ENCODE results near the gene RAP1GDS1.
"Not testable (repeated sequence)": the region's sequence is repeated elsewhere in the genome, so short reads cannot be mapped to it uniquely, and the experiment has no call there.

The RAP1GDS1 gene

DNA sequence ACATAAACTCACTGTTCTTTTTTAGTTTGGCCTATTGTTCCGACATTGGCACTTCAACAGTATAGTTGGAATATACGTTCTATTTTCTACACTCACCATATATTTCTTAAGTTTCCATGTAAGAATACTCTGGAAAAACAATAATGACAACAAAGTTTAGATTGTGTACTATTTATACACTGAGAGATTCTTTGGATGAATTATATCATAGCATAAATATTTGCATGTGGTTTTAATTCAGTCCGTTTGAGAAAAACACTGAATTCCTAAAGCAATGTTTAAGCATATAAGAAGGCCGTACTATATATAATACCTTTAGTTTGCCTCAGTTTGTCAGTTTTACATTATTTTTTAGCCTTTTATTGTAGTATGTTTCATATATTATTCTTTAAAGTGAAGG is 82.4 kb downstream of the RAP1GDS1 start:
- in situ Hi-C loops (cut with MboI; ENCODE audit: low sequenced_read_pairs), result no loop called here

DNA sequence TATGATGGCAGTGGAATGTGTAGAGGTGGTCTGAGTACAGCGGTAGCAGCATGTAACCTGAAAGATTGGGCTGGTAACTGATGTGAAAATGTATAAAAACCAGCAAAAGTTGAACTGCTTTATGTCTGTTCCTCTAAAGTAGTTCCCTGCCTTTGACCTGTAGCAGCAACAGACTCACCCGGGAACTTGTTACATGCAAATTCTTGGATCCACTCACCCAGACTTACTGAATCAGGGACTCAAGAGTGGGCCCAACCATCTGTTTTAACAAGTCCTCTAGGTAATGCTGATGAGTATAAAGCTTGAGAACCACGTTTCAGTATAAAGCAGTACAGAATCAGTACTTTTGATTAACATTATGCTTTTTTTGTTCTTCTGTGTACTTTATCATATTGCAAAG is 84.7 kb downstream of the RAP1GDS1 start:
- in situ Hi-C loops (cut with MboI; ENCODE audit: low sequenced_read_pairs), result no loop called here

DNA sequence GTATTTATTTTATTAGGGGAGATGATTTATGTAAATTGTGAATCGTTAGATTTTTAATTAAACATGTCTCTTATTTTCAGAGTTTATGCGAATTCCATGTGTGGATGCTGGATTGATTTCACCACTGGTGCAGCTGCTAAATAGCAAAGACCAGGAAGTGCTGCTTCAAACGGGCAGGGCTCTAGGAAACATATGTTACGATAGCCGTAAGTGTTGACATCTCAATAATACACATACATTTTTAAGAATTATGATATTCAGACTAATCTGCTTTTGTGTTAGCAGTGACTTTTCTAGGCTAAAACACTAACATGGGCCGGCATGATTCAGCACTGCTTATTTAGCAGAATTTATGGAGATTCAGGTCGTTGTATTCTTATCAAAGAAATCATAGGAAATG is 91.2 kb downstream of the RAP1GDS1 start:
- in situ Hi-C loops (cut with MboI; ENCODE audit: low sequenced_read_pairs), result no loop called here

DNA sequence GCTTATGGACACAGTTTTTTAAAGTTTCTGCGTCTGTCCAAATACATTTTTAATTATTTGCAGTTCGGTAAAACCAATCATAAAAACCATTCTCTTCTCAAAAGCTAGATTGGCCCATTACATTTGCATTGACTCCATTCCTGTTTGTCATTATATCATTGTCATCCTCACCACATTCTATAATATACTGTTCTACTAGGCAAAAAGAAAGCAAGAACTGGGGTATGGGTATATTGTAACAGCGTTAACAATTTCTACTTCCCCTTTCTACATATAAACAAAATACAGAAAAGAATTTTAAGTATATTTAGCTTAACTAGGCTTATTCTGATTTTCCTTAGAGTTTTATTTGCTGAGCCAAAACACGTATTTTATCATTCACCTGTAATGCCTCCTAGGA is 91.8 kb downstream of the RAP1GDS1 start:
- in situ Hi-C loops (cut with MboI; ENCODE audit: low sequenced_read_pairs), result no loop called here

DNA sequence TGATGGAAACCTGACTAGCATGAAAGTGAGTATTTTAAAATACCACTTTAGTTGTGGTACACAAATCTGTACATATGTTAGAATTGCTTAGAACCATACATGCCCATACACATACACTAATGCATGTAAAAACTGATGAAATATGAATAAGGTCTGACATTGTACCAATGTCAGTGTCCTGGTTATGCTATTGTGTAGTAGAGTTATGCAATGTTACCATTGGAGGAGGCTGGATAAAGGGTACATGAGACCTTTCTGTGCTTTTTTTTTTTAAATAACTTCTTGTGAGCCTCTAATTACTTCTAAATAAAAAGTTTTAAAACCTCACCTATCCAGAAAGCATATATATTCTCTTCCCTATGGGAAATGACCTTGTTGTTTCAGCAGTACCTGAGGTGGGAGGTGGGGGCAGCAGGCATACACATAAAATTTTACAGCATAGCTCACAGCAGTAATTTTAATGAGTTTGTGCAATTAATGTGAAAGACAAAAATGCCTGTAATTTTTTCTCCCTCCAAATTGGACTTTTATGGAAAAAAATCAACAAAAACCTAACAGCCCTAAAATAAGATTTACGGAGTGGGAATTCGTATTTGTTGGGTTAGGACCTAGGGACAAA is 97.6 kb downstream of the RAP1GDS1 start:
- in situ Hi-C loops (cut with MboI; ENCODE audit: low sequenced_read_pairs), result no loop called here

DNA sequence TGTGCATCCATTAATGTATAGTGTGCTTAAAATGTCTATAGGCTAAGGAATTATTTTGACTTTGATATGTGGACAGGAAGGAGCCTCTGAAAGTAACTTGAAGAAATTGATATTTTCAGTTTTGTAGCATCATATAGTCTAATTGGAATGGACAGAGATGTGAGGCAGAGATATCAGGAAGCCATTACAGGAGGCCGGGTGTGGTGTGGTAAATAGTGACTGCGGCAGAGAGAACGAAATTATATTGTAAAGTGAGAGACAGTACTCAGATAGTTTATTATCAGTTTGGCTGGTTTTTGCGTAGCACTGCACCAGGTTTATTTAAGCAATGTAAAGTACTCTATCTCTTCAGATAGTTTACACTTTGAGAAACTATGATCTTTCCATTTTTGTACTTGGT is 98.5 kb downstream of the RAP1GDS1 start:
- in situ Hi-C loops (cut with MboI; ENCODE audit: low sequenced_read_pairs), result no loop called here

DNA sequence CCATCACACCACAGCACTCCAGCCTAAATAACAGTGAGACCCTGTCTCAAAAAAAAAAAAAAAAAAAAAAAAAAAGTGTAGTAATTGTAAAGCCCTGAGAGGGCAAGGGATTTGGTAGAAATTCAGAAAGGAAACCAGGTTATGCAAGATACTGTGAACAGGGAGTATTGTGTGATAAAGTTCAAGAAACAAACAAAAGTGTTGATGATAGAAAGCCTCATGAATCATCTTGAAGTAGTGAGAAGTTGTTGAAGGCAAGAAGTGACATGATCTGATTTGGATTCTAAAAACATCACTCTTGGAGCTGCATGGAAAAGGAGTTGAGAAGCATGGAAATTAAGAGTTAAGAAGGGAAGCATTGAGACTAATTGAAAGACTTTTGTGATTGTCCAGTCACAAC is 102.2 kb downstream of the RAP1GDS1 start:
- in situ Hi-C loops (cut with MboI; ENCODE audit: low sequenced_read_pairs), result no loop called here

- in situ Hi-C loops (cut with MboI; ENCODE audit: low sequenced_read_pairs), result not testable (repeated sequence)
These were observed 105.1 kb downstream of the RAP1GDS1 start for GRCh38 chr4:98366275-98366674.

- in situ Hi-C loops (cut with MboI; ENCODE audit: low sequenced_read_pairs), result not testable (repeated sequence)
These were observed 106.8 kb downstream of the RAP1GDS1 start for GRCh38 chr4:98368000-98368399.

GRCh38 chr4:98369322-98369721 is 108.1 kb downstream of the RAP1GDS1 start:
- in situ Hi-C loops (cut with MboI; ENCODE audit: low sequenced_read_pairs), result no loop called here

- in situ Hi-C loops (cut with MboI; ENCODE audit: low sequenced_read_pairs), result no loop called here
These were observed 113.5 kb downstream of the RAP1GDS1 start for GRCh38 chr4:98374643-98375042.

GRCh38 chr4:98377559-98377958 is 116.4 kb downstream of the RAP1GDS1 start:
- in situ Hi-C loops (cut with MboI; ENCODE audit: low sequenced_read_pairs), result no loop called here

DNA sequence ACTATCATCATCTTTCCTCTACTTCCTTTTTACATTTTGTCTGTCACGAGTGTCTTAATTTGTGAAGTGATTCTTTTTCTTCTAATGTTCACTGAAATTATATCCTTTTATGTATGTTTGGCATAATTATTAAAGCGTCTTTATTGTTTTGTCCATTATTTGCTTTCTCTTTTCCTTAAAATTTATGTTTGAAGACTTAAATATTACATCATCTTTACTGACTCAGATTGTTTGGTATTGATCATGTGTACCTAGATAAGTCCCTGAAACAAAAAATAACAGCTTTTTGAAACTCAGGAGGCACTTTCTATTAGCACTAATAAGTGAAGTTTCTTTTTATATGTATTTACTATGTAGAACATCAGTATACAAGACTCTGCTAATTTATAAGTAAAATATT is 120.1 kb downstream of the RAP1GDS1 start:
- in situ Hi-C loops (cut with MboI; ENCODE audit: low sequenced_read_pairs), result no loop called here

DNA sequence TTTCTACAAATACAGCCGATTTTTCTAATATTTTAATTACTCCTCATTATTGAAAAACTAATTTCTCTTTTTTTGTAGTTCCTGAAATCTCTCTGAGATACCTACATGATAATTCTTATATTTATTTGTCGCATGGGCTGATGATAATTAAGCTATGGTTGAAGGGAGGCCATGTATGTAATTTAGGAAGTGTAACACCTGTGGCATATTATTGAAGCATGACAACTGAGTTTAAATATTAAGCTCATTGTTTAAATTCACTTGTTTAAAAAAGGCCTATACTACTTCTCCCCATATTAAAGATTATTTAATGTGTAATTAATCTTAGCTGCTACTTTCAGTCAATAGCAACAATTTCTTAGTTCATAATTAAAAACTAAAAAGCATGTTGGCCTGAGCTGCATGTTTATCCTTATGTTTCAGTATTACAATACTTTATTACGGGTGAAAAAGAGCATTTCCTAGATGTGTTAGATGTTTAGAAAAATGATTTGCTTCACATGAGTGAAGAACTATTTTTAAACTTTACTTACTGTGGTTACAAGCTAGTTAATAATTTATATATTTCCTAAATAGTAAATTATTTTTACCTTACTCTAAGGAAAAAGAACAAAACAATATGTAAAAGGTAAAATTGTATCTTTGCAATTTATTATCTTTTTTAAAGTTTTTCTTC is 122.4 kb downstream of the RAP1GDS1 start:
- in situ Hi-C loops (cut with MboI; ENCODE audit: low sequenced_read_pairs), result no loop called here

DNA sequence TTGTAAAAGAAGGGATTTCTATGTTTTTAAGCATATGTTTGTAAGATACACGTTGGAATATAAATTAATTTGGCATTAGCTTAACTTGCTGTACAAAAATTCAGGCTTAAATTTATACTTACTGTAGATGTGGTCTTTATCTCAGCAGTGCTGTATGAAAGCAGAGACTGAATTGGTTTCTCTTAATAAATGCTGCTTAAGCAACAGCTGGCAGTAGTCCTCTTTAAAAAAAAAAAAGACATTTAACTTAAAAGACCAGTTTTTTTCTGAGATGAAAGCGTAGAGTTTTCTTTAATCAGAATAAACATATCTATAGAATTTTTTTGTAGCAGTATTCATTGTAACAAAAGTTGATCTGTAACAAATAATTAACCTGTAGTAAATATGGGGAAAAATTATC is 124.6 kb downstream of the RAP1GDS1 start:
- in situ Hi-C loops (cut with MboI; ENCODE audit: low sequenced_read_pairs), result no loop called here

DNA sequence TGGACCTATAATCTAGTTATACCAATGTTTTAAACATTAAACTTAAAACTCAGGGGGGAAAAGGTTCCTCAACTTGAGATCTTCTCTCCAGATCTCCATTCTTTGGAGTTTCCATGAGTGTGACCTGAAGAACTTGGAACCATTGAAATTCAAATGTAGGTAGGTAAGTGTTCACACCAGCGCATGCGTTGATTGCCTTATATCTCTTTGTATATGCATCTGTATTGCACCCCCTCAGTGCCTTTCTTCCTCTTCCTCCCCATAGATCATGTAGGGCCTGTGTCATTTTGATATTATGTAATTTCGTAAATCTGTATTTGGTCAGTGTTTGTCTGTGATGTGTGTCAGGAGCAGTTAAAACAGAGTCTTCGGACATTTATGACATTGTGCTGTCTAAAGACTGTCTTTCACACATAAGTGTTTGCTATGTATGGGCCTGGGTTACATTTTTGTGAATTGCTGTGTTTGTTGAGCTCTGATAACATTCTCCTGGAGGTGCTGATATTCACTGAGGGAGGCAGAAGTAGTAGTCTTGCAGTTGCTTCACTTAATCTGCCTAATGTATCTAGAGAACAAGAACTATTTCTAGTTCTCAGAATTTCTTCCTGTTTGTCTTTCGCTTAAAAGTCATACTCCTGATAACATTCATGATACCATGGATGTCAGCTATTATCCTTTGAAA is 126.3 kb downstream of the RAP1GDS1 start:
- in situ Hi-C loops (cut with MboI; ENCODE audit: low sequenced_read_pairs), result no loop called here

- in situ Hi-C loops (cut with MboI; ENCODE audit: low sequenced_read_pairs), result no loop called here
These were observed 132.9 kb downstream of the RAP1GDS1 start for GRCh38 chr4:98394134-98394533.

DNA sequence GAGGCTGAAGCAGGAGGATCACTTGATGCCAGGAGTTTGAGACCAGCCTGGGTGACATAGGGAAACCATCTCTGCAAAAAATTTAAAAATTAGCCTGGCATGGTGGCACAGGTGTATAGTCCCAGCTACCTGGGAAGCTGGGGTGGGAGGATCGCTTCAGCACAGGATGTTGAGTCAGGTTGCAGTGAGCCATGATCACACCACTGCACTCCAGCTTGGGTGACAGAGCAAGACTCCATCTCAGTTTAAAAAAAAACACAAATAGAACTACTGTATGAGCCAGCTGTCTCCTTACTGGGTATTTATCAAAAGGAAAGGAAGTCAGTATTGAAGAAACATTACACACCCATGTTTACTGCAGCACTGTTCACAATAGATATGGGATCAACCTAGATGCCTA is 138.7 kb downstream of the RAP1GDS1 start:
- in situ Hi-C loops (cut with MboI; ENCODE audit: low sequenced_read_pairs), result no loop called here

- in situ Hi-C loops (cut with MboI; ENCODE audit: low sequenced_read_pairs), result no loop called here
These were observed 145.6 kb downstream of the RAP1GDS1 start for GRCh38 chr4:98406819-98407218.

DNA sequence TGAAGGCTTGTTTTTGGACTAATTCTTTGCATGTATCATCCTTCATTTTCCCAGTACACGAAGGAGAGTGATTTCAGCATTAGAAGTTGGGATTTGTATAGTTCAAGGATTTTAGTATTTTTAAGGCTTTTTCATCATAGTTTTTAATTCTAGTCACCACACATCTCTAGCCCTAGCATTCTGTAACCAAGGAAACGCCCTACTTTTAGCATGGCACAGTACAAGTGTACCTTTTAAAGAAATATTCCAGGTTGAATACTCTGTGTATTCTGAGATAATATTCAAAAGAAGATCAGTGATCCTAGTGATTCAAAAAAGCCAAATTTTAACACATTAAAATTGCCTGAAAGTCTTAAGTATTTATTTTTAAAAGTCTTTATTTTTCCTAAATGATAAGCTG is 150.5 kb downstream of the RAP1GDS1 start:
- in situ Hi-C loops (cut with MboI; ENCODE audit: low sequenced_read_pairs), result no loop called here

GRCh38 chr4:98416844-98417243 is 155.7 kb downstream of the RAP1GDS1 start:
- in situ Hi-C loops (cut with MboI; ENCODE audit: low sequenced_read_pairs), result no loop called here

DNA sequence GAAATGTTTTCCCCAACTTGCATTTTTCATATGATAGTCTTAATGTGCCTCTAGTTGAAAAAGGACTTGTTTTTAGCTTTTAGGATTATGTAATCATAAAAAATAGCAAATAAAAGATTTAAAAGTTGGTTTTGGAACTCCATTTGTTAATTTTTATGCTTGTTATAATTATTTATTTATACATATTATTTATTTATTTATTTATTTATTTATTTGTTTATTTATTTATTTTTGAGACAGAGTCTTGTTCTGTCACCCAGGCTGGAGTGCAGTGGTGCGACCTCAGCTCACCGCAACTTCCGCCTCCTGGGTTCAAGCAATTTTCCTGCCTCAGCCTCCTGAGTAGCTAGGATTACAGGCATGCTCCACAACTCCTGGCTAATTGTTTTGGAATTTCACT is 159.0 kb downstream of the RAP1GDS1 start:
- in situ Hi-C loops (cut with MboI; ENCODE audit: low sequenced_read_pairs), result not testable (repeated sequence)
